Esophagus (tissue), 2 donors: ENCODE results near the gene TMEM106C. TPM values are rescaled to one million over a fixed set of nuclear protein-coding genes. Genes with fewer than 3 reads are reported as not detected.

ENCODE experiments used
- H3K27ac ChIP-seq, 2 donors: one replicate each; pipeline ENCODE4 v1.5.1; 2013; ENCODE audit warnings: low read depth in 2 of 2, mild to moderate bottlenecking in 2 of 2, inconsistent platforms in 1 of 2, low read length in 1 of 2, moderate library complexity in 1 of 2
- H3K27me3 ChIP-seq, 2 donors: one replicate each; pipeline ENCODE4 v1.6.1; 2013; ENCODE audit warnings: low read length in 2 of 2, control low read depth in 1 of 2, mild to moderate bottlenecking in 1 of 2; ENCODE audit not compliant: insufficient read depth in 2 of 2, control insufficient read depth in 1 of 2
- H3K36me3 ChIP-seq, 2 donors: one replicate each; pipeline ENCODE4 v1.6.1; 2013; ENCODE audit warnings: low read length in 1 of 2; ENCODE audit not compliant: control insufficient read depth in 2 of 2, insufficient read depth in 2 of 2
- H3K4me1 ChIP-seq, 2 donors: one replicate each; pipeline ENCODE4 v1.6.1; 2013; ENCODE audit warnings: low read length in 1 of 2; ENCODE audit not compliant: control insufficient read depth in 2 of 2, insufficient read depth in 2 of 2
- H3K4me3 ChIP-seq, 2 donors: one replicate each; pipeline ENCODE4 v1.5.1; 2013; ENCODE audit warnings: low read length in 2 of 2, mild to moderate bottlenecking in 2 of 2, low read depth in 1 of 2, moderate library complexity in 1 of 2
- H3K9me3 ChIP-seq, 2 donors: one replicate each; pipeline ENCODE4 v1.6.1; 2013; ENCODE audit warnings: mild to moderate bottlenecking in 2 of 2, low read depth in 1 of 2, low read length in 1 of 2, moderate library complexity in 1 of 2; ENCODE audit not compliant: control insufficient read depth in 2 of 2, insufficient read depth in 1 of 2
- WGBS, 2 donors: extraction: QIAGEN DNeasy Blood & Tissue Kit; methylation state at CpG; one replicate each; pipeline ENCODE4 v1.1.7; 2013; 5-methylcytosine and 5-hydroxymethylcytosine counted together
- polyA plus RNA-seq, 2 donors: library from polyadenylated mRNA; stranded (reverse); fragments of 200-250 nt; gene quantifications; one replicate each; pipeline ENCODE4 v1.2.3, GENCODE V29; 2013
- donor health status: healthy with polysubstance abuse.
- donor health status: Bipolar disorder and iron deficiency.

Gene TMEM106C
- polyA plus RNA-seq, 2 donors, result 22.0 to 51.1 TPM

GRCh38 chr12:47939009-47939601, 24.3 kb upstream of the TMEM106C start:
- no peaks in the 10 kb centered on the region for H3K36me3 ChIP-seq
- H3K27ac ChIP-seq, result no peak overlapping the region
- peaks cover 0 to 6% of the 10 kb centered on the region in 2 donors for H3K4me1 ChIP-seq
- WGBS, 2 donors, result 73 to 85% methylated on average over 6 of the region's 6 CpGs
- no peaks in the 10 kb centered on the region for H3K9me3 ChIP-seq
- no peak overlapping the region for H3K4me3 ChIP-seq
- H3K27me3 ChIP-seq, result no peaks in the 10 kb centered on the region

- 90 to 92% methylated on average over 10 of the region's 10 CpGs for WGBS, 2 donors
- Histone ChIP-seq H3K4me1 (peaks cover 0 to 9% of the 10 kb centered on the region in 2 donors), H3K27me3 (no peaks in the 10 kb centered on the region), H3K36me3 (no peaks in the 10 kb centered on the region), H3K27ac (no peak overlapping the region), H3K4me3 (no peak overlapping the region), H3K9me3 (no peaks in the 10 kb centered on the region)
Observed at GRCh38 chr12:47940773-47941474, 22.5 kb upstream of the TMEM106C start.

GRCh38 chr12:47941475-47941780, 22.0 kb upstream of the TMEM106C start:
- WGBS, 2 donors, result 90 to 91% methylated on average over 9 of the region's 9 CpGs
- H3K27ac ChIP-seq, result no peak overlapping the region
- H3K36me3 ChIP-seq, result no peaks in the 10 kb centered on the region
- H3K4me3 ChIP-seq, result no peak overlapping the region
- no peaks in the 10 kb centered on the region for H3K27me3 ChIP-seq
- H3K4me1 ChIP-seq, result peaks cover 0 to 9% of the 10 kb centered on the region in 2 donors
- no peaks in the 10 kb centered on the region for H3K9me3 ChIP-seq

- WGBS, 2 donors, result 53 to 60% methylated on average over 26 to 40 of the region's 40 CpGs
- Histone ChIP-seq H3K4me3 (no peak overlapping the region), H3K36me3 (no peaks in the 10 kb centered on the region), H3K27me3 (no peaks in the 10 kb centered on the region), H3K4me1 (peaks cover 0 to 9% of the 10 kb centered on the region in 2 donors), H3K27ac (no peak overlapping the region), H3K9me3 (no peaks in the 10 kb centered on the region)
Observed at GRCh38 chr12:47941871-47942613, 21.4 kb upstream of the TMEM106C start.

GRCh38 chr12:47942614-47943225, 20.7 kb upstream of the TMEM106C start:
- H3K4me1 ChIP-seq, result peaks cover 0 to 9% of the 10 kb centered on the region in 2 donors
- H3K4me3 ChIP-seq, result no peak overlapping the region
- H3K27ac ChIP-seq, result no peak overlapping the region
- no peaks in the 10 kb centered on the region for H3K36me3 ChIP-seq
- H3K27me3 ChIP-seq, result no peaks in the 10 kb centered on the region
- H3K9me3 ChIP-seq, result no peaks in the 10 kb centered on the region
- 62 to 71% methylated on average over 31 of the region's 31 CpGs for WGBS, 2 donors

GRCh38 chr12:47943623-47944340, 19.6 kb upstream of the TMEM106C start:
- 59 to 60% methylated on average over 12 of the region's 12 CpGs for WGBS, 2 donors
- Histone ChIP-seq H3K4me1 (peaks cover 0 to 12% of the 10 kb centered on the region in 2 donors), H3K9me3 (no peaks in the 10 kb centered on the region), H3K4me3 (no peak overlapping the region), H3K27ac (no peak overlapping the region), H3K36me3 (no peaks in the 10 kb centered on the region), H3K27me3 (no peaks in the 10 kb centered on the region)

GRCh38 chr12:47944685-47945340, 18.6 kb upstream of the TMEM106C start:
- 70 to 76% methylated on average over 6 of the region's 6 CpGs for WGBS, 2 donors
- Histone ChIP-seq H3K9me3 (no peaks in the 10 kb centered on the region), H3K4me1 (peaks cover 5 to 12% of the 10 kb centered on the region in 2 donors), H3K27ac (no peak overlapping the region), H3K4me3 (no peak overlapping the region), H3K36me3 (no peaks in the 10 kb centered on the region), H3K27me3 (no peaks in the 10 kb centered on the region)

GRCh38 chr12:47945341-47945728, 18.1 kb upstream of the TMEM106C start:
- Histone ChIP-seq H3K4me3 (no peak overlapping the region), H3K27ac (no peak overlapping the region), H3K36me3 (no peaks in the 10 kb centered on the region), H3K4me1 (peaks cover 5 to 16% of the 10 kb centered on the region in 2 donors), H3K27me3 (no peaks in the 10 kb centered on the region), H3K9me3 (no peaks in the 10 kb centered on the region)
- WGBS, 2 donors, result 35 to 40% methylated on average over 1 of the region's 1 CpG
